WTC11 (cell line): ENCODE results near the gene SMAD6.

Experiments
- CREB1 ChIP-seq: sonication (generic); formaldehyde crosslinking; IDR thresholded peaks from 2 replicates; pipeline ENCODE4 v1.8.0; 2023; ENCODE audit warnings: mild to moderate bottlenecking, missing genetic modification reagents
- CREM ChIP-seq: sonication (generic); formaldehyde crosslinking; IDR thresholded peaks from 2 replicates; pipeline ENCODE4 v1.8.1; 2022; ENCODE audit warnings: mild to moderate bottlenecking, missing genetic modification reagents, moderate library complexity
- E2F1 ChIP-seq: sonication (generic); formaldehyde crosslinking; IDR thresholded peaks from 2 replicates; pipeline ENCODE4 v1.8.0; 2022; ENCODE audit warnings: mild to moderate bottlenecking, missing genetic modification reagents
- ESRRA ChIP-seq: sonication (generic); formaldehyde crosslinking; IDR thresholded peaks from 2 replicates; pipeline ENCODE4 v1.8.1; 2022; ENCODE audit warnings: mild to moderate bottlenecking, missing genetic modification reagents, borderline replicate concordance
- GTF2I ChIP-seq: fragments of 250-450 bp; sonication (Bioruptor Pico); conservative IDR thresholded peaks from 2 replicates; pipeline ENCODE4 v1.4.0; 2021; ENCODE audit warnings: mild to moderate bottlenecking
- HMGA2 ChIP-seq: fragments of 250-450 bp; sonication (Bioruptor Pico); IDR thresholded peaks from 2 replicates; pipeline ENCODE4 v1.4.0; 2021; ENCODE audit warnings: mild to moderate bottlenecking, moderate library complexity
- HMGXB4 ChIP-seq: sonication (generic); formaldehyde crosslinking; IDR thresholded peaks from 2 replicates; pipeline ENCODE4 v1.8.1; 2023; ENCODE audit warnings: mild to moderate bottlenecking, moderate library complexity, missing genetic modification reagents
- PRRX2 ChIP-seq: fragments of 250-450 bp; sonication (Bioruptor Pico); IDR thresholded peaks from 2 replicates; pipeline ENCODE4 v1.8.0; 2021; ENCODE audit warnings: mild to moderate bottlenecking
- ZNF138 ChIP-seq: sonication (generic); formaldehyde crosslinking; conservative IDR thresholded peaks from 2 replicates; pipeline ENCODE4 v1.8.1; 2022; ENCODE audit warnings: mild to moderate bottlenecking, moderate library complexity, missing genetic modification reagents
- ZNF263 ChIP-seq: sonication (generic); formaldehyde crosslinking; IDR thresholded peaks from 2 replicates; pipeline ENCODE4 v1.8.1; 2022; ENCODE audit warnings: low read depth, mild to moderate bottlenecking, moderate library complexity, missing genetic modification reagents
- ZNF281 ChIP-seq: sonication (generic); formaldehyde crosslinking; IDR thresholded peaks from 2 replicates; pipeline ENCODE4 v1.8.0; 2023; ENCODE audit warnings: mild to moderate bottlenecking, missing genetic modification reagents
- ZNF512 ChIP-seq: sonication (generic); formaldehyde crosslinking; IDR thresholded peaks from 2 replicates; pipeline ENCODE4 v1.8.1; 2022; ENCODE audit warnings: missing genetic modification reagents, borderline replicate concordance
- TF ChIP-seq, protein P1 (sequence below): fragments of 200-600 bp; IDR thresholded peaks from 2 replicates; pipeline ENCODE4 v1.8.0; 2022; ENCODE audit warnings: antibody characterized with exemption

DNA sequence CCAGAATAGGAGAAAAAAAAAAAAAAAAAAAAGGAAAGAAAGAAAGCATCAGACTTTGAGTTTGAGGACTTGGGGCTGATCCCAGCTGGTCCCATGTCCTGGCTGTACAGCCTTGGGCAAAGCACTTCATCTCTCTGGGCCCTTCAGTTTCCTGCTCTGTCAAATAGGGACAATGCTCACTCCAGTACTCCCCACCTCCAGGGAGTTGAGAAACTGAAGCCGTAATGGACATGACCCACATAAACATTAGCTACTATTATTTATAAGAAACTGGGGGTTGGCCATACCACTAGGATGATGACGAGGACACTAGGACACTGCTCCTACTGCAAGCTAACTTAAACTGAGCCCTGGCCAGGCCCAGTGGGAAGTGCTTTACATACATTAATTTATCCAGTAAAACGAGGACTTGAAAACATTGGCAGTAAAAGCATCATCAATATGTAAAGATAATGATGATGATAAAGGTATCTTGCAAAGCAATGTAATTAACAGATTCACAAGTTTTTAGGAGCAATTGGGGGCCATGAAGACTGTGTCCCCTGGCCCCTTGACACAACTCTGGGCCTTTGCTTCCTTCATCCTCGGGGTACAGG lies 22.9 kb upstream of the SMAD6 start:
- TF ChIP-seq ZNF512 (CRISPR knock-in tag) (no peak), ZNF138 (CRISPR knock-in tag) (no peak), CREB1 (CRISPR knock-in tag) (no peak), PRRX2 (CRISPR knock-in tag) (no peak), ZNF281 (CRISPR knock-in tag) (no peak), ESRRA (no peak), HMGA2 (CRISPR knock-in tag) (no peak), GTF2I (CRISPR knock-in tag) (no peak), CREM (CRISPR knock-in tag) (no peak), HMGXB4 (CRISPR knock-in tag) (no peak), E2F1 (CRISPR knock-in tag) (no peak), ZNF263 (CRISPR knock-in tag) (no peak)
- TF ChIP-seq, protein P1, sequence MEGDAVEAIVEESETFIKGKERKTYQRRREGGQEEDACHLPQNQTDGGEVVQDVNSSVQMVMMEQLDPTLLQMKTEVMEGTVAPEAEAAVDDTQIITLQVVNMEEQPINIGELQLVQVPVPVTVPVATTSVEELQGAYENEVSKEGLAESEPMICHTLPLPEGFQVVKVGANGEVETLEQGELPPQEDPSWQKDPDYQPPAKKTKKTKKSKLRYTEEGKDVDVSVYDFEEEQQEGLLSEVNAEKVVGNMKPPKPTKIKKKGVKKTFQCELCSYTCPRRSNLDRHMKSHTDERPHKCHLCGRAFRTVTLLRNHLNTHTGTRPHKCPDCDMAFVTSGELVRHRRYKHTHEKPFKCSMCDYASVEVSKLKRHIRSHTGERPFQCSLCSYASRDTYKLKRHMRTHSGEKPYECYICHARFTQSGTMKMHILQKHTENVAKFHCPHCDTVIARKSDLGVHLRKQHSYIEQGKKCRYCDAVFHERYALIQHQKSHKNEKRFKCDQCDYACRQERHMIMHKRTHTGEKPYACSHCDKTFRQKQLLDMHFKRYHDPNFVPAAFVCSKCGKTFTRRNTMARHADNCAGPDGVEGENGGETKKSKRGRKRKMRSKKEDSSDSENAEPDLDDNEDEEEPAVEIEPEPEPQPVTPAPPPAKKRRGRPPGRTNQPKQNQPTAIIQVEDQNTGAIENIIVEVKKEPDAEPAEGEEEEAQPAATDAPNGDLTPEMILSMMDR: no peak
